Keratinocyte (primary cell): Measurements from ENCODE around the gene TMEM53. TPM values are rescaled to one million over a fixed set of nuclear protein-coding genes. Genes with fewer than 3 reads are reported as not detected.

Experiments
- DNase-seq: peaks from one replicate; pipeline ENCODE4 v3.0.0-alpha.2; 2011; ENCODE audit warnings: low read depth, missing footprints, low spot score
- FAIRE-seq: peaks from 2 replicates; lab custom pipeline; 2011; peaks lifted over from hg19 to GRCh38; lab: Jason Lieb, UNC
- H2AFZ ChIP-seq: 2 replicates; pipeline ENCODE4 v1.6.0; 2012; ENCODE audit warnings: low read length, control low read depth, inconsistent platforms; ENCODE audit not compliant: control insufficient read depth
- H3K27ac ChIP-seq: 2 replicates; pipeline ENCODE4 v1.5.1; 2011; ENCODE audit warnings: low read length; ENCODE audit not compliant: control insufficient read depth, insufficient read depth
- H3K27me3 ChIP-seq: 3 replicates; pipeline ENCODE4 v1.6.0; 2011; ENCODE audit warnings: low read length; ENCODE audit not compliant: control insufficient read depth, insufficient read depth; ENCODE audit errors: extremely low read depth
- H3K36me3 ChIP-seq, 2 experiments: 2 replicates in 1 of 2; 3 replicates in 1 of 2; pipeline ENCODE4 v1.5.1; 2011; ENCODE audit warnings: low read length in 2 of 2, mild to moderate bottlenecking in 1 of 2; ENCODE audit not compliant: control insufficient read depth in 2 of 2, insufficient read depth in 2 of 2; ENCODE audit errors: extremely low read depth in 1 of 2
- H3K4me1 ChIP-seq: 3 replicates; pipeline ENCODE4 v1.5.1; 2011; ENCODE audit warnings: low read length; ENCODE audit not compliant: control insufficient read depth, insufficient read depth; ENCODE audit errors: extremely low read depth
- H3K4me2 ChIP-seq: 3 replicates; pipeline ENCODE4 v1.6.0; 2011; ENCODE audit warnings: low read depth, low read length; ENCODE audit not compliant: control insufficient read depth, insufficient read depth; ENCODE audit errors: extremely low read depth
- H3K4me3 ChIP-seq, 3 experiments: fragments of 200-600 bp in 1 of 3; sonication (generic) in 1 of 3; 2 replicates in 2 of 3; 3 replicates in 1 of 3; pipeline ENCODE4 v1.5.1; 2011 to 2016; ENCODE audit warnings: low read length in 3 of 3, mild to moderate bottlenecking in 3 of 3, control low read depth in 2 of 3, inconsistent platforms in 1 of 3, low read depth in 1 of 3, mixed read lengths in 1 of 3, mixed run types in 1 of 3, moderate library complexity in 1 of 3; ENCODE audit not compliant: control insufficient read depth in 2 of 3, insufficient read depth in 2 of 3; ENCODE audit errors: extremely low read depth in 1 of 3
- H3K79me2 ChIP-seq: 2 replicates; pipeline ENCODE4 v1.6.0; 2012; ENCODE audit warnings: low read length; ENCODE audit not compliant: control insufficient read depth, insufficient read depth
- H3K9ac ChIP-seq: 3 replicates; pipeline ENCODE4 v1.6.0; 2011; ENCODE audit warnings: low read length; ENCODE audit not compliant: control insufficient read depth, insufficient read depth; ENCODE audit errors: extremely low read depth
- H3K9me1 ChIP-seq: 3 replicates; pipeline ENCODE4 v1.6.0; 2011; ENCODE audit warnings: low read length; ENCODE audit not compliant: control insufficient read depth, insufficient read depth; ENCODE audit errors: extremely low read depth
- H3K9me3 ChIP-seq: 2 replicates; pipeline ENCODE4 v1.5.1; 2012; ENCODE audit warnings: low read depth, low read length; ENCODE audit not compliant: control insufficient read depth
- H4K20me1 ChIP-seq: 3 replicates; pipeline ENCODE4 v1.6.0; 2011; ENCODE audit warnings: low read length; ENCODE audit not compliant: control insufficient read depth, insufficient read depth; ENCODE audit errors: extremely low read depth
- CTCF ChIP-seq, 3 experiments: IDR thresholded peaks in 1 of 3; conservative IDR thresholded peaks in 1 of 3; optimal IDR thresholded peaks in 1 of 3; 2 replicates in 2 of 3; 3 replicates in 1 of 3; pipeline versions ENCODE3 to v1.5.1; 2011; ENCODE audit warnings: low read length in 3 of 3, mild to moderate bottlenecking in 3 of 3, moderate library complexity in 2 of 3, control low read depth in 1 of 3, inconsistent platforms in 1 of 3; ENCODE audit not compliant: insufficient read depth in 2 of 3; ENCODE audit errors: extremely low read depth in 1 of 3
- EZH2 ChIP-seq: IDR thresholded peaks from one replicate; pipeline ENCODE4 v1.6.1; 2012; ENCODE audit warnings: inconsistent platforms, mild to moderate bottlenecking, low read length, moderate library complexity
- dilution Hi-C: fragments of 300-500 bp; cut with MboI; formaldehyde crosslinking; loops from one replicate; pipeline ENCODE4 v1.7.0; 2020; ENCODE audit warnings: low sequenced_read_pairs; ENCODE audit not compliant: extremely low pct_ligation_motif_present
- polyA plus RNA-seq, 5 experiments: library from polyadenylated mRNA; depleted of rRNA in 3 of 5; stranded (reverse) in 3 of 5; stranded (forward) in 1 of 5; unstranded in 1 of 5; fragments of >200 nt; gene quantifications; 1 replicate in 1 of 5; 2 replicates in 3 of 5; 3 replicates in 1 of 5; pipeline versions ENCODE4 v1.2.1 to v1.2.3, GENCODE V29; 2011 to 2012; ENCODE audit warnings: missing spikeins in 2 of 5, low read depth in 1 of 5, low replicate concordance in 1 of 5

TMEM53 gene
- polyA plus RNA-seq, 1 donor (not counting 4 experiments of a cell fraction or from before 2014, with no cell fraction given): 5.6 TPM

- Histone ChIP-seq H3K4me3 (no peak overlapping the region), H2AFZ (no peak overlapping the region), H3K27ac (no peak overlapping the region), H3K27me3 (no peaks in the 10 kb centered on the region), H3K79me2 (no peaks in the 10 kb centered on the region), H3K4me1 (peaks cover 10% of the 10 kb centered on the region), H3K36me3 (no peaks in the 10 kb centered on the region), H3K9ac (no peak overlapping the region), H3K9me1 (no peaks in the 10 kb centered on the region), H3K4me2 (no peak overlapping the region), H3K9me3 (no peaks in the 10 kb centered on the region), H4K20me1 (no peaks in the 10 kb centered on the region)
- FAIRE-seq: no peak
- TF ChIP-seq EZH2: no peak
- TF ChIP-seq CTCF (optimal IDR thresholded peaks at IDR 0.05 in 1 of 3, IDR thresholded peaks at IDR 0.05 in 1 of 3, conservative IDR thresholded peaks at IDR 0.05 in 1 of 3; ENCODE audit: extremely low read depth in 1 of 3, insufficient read depth in 2 of 3, low read length in 3 of 3): no peak
- DNase-seq: no peak
- dilution Hi-C loops: no loop called here
Measured at GRCh38 chr1:44624268-44624901, 49.9 kb downstream of the TMEM53 start.

- no peaks in the 10 kb centered on the region for H3K36me3 ChIP-seq
- DNase-seq: no peak
- no peak overlapping the region for H3K27ac ChIP-seq
- no peaks in the 10 kb centered on the region for H4K20me1 ChIP-seq
- dilution Hi-C loops: no loop called here
- H3K9me3 ChIP-seq: no peaks in the 10 kb centered on the region
- H3K27me3 ChIP-seq: no peaks in the 10 kb centered on the region
- no peak overlapping the region for H3K4me3 ChIP-seq
- FAIRE-seq: no peak
- no peak overlapping the region for H3K9ac ChIP-seq
- TF ChIP-seq EZH2: no peak
- no peak for TF ChIP-seq CTCF (optimal IDR thresholded peaks at IDR 0.05 in 1 of 3, IDR thresholded peaks at IDR 0.05 in 1 of 3, conservative IDR thresholded peaks at IDR 0.05 in 1 of 3; ENCODE audit: extremely low read depth in 1 of 3, insufficient read depth in 2 of 3, low read length in 3 of 3)
- H3K9me1 ChIP-seq: no peaks in the 10 kb centered on the region
- no peaks in the 10 kb centered on the region for H3K79me2 ChIP-seq
- H2AFZ ChIP-seq: no peak overlapping the region
- no peak overlapping the region for H3K4me2 ChIP-seq
- peaks cover 12% of the 10 kb centered on the region for H3K4me1 ChIP-seq
Measured at GRCh38 chr1:44621841-44622286, 52.4 kb downstream of the TMEM53 start.
